GM12878 (cell line): ENCODE results near the gene NUP210L. TPM values are rescaled to one million over a fixed set of nuclear protein-coding genes. Genes with fewer than 3 reads are reported as not detected.

Source experiments
- ATAC-seq: fragments of 200-7000 bp; cut with Tn5 transposase; 3 replicates; pipeline ENCODE4 v1.9.1; 2020; ENCODE audit warnings: mild to moderate bottlenecking, moderate library complexity
- BruUV-seq: library from RNA; stranded (reverse); fragments of 400-500 nt; replicated peaks from 2 replicates; lab custom pipeline; 2021; lab: Mats Ljungman, UMichigan
- CTCF ChIA-PET: fragments of 300-600 bp; sonication (Branson Sonifier 250); formaldehyde crosslinking; extraction: SDS; loops from one replicate; lab custom pipeline; 2021; ENCODE audit warnings: inconsistent platforms; lab: Yijun Ruan, JAX
- POLR2A ChIA-PET: fragments of 350-600 bp; formaldehyde crosslinking; extraction: SDS; loops from one replicate; lab custom pipeline; 2021; ENCODE audit warnings: inconsistent platforms; lab: Charles Lee
- RAD21 ChIA-PET: fragments of 300-600 bp; sonication (Branson Sonifier 250); formaldehyde crosslinking; loops from one replicate; lab custom pipeline; 2023; ENCODE audit warnings: antibody characterized with exemption; ENCODE audit not compliant: unreplicated experiment; lab: Charles Lee
- SMC1A ChIA-PET: fragments of 300-600 bp; sonication (Branson Sonifier 250); formaldehyde crosslinking; loops from one replicate; lab custom pipeline; 2023; ENCODE audit not compliant: unreplicated experiment, uncharacterized antibody; lab: Charles Lee
- DNase-seq: peaks from one replicate; pipeline ENCODE4 v3.0.0-alpha.2; 2011; ENCODE audit warnings: low read depth, low spot score
- FAIRE-seq: peaks from 3 replicates; lab custom pipeline; 2011; peaks lifted over from hg19 to GRCh38; lab: Jason Lieb, UNC
- H2AFZ ChIP-seq: 2 replicates; pipeline ENCODE4 v1.6.0; 2011; ENCODE audit warnings: low read depth, low read length, control low read depth; ENCODE audit not compliant: control insufficient read depth
- H3K27ac ChIP-seq: 2 replicates; pipeline ENCODE4 v1.5.1; 2011; ENCODE audit warnings: control low read depth; ENCODE audit not compliant: control insufficient read depth, insufficient read depth
- H3K27me3 ChIP-seq, 2 experiments: replicated peaks in 1 of 2; 2 replicates each; pipeline versions ENCODE4 v1.6.0 to v1.6.1; 2011; ENCODE audit warnings: low read length in 1 of 2; ENCODE audit not compliant: control insufficient read depth in 2 of 2, insufficient read depth in 2 of 2
- H3K36me3 ChIP-seq, 2 experiments: 2 replicates each; pipeline ENCODE4 v1.5.1; 2011; ENCODE audit warnings: low read length in 1 of 2; ENCODE audit not compliant: control insufficient read depth in 2 of 2, insufficient read depth in 2 of 2
- H3K4me1 ChIP-seq: 2 replicates; pipeline ENCODE4 v1.6.1; 2011; ENCODE audit warnings: mild to moderate bottlenecking, low read length, moderate library complexity, mixed read lengths; ENCODE audit not compliant: control insufficient read depth, insufficient read depth
- H3K4me2 ChIP-seq: 2 replicates; pipeline ENCODE4 v1.6.0; 2011; ENCODE audit warnings: control low read depth; ENCODE audit not compliant: control insufficient read depth, insufficient read depth
- H3K4me3 ChIP-seq: fragments of 200-600 bp; sonication (generic); 2 replicates; pipeline ENCODE4 v1.5.1; 2016
- H3K79me2 ChIP-seq: 2 replicates; pipeline ENCODE4 v1.6.0; 2011; ENCODE audit warnings: low read length; ENCODE audit not compliant: control insufficient read depth, insufficient read depth
- H3K9ac ChIP-seq: 2 replicates; pipeline ENCODE4 v1.8.0; 2011; ENCODE audit warnings: low read length, control low read depth, mixed read lengths; ENCODE audit not compliant: control insufficient read depth, insufficient read depth
- H3K9me3 ChIP-seq: replicated peaks from 3 replicates; pipeline ENCODE4 v1.5.1; 2011; ENCODE audit warnings: mild to moderate bottlenecking, low read length; ENCODE audit not compliant: control insufficient read depth, insufficient read depth
- H4K20me1 ChIP-seq: 2 replicates; pipeline ENCODE4 v1.6.0; 2011; ENCODE audit not compliant: control insufficient read depth, insufficient read depth
- E2F8 ChIP-seq: fragments of 450-650 bp; IDR thresholded peaks from 2 replicates; pipeline ENCODE4 v1.6.1; 2018; ENCODE audit warnings: mild to moderate bottlenecking, low read depth, moderate library complexity; ENCODE audit not compliant: partially characterized antibody
- IKZF2 ChIP-seq, 2 experiments: fragments of 450-650 bp; IDR thresholded peaks; 2 replicates each; pipeline ENCODE4 v1.6.1; 2017; ENCODE audit warnings: mild to moderate bottlenecking in 2 of 2, moderate library complexity in 2 of 2
- NFIC ChIP-seq: IDR thresholded peaks from 2 replicates; pipeline ENCODE4 v1.6.1; 2012; ENCODE audit warnings: low read depth, mild to moderate bottlenecking, inconsistent platforms, low read length, moderate library complexity
- POLR2A ChIP-seq: IDR thresholded peaks from 2 replicates; pipeline ENCODE4 v1.6.1; 2011; ENCODE audit warnings: low read depth, mild to moderate bottlenecking, low read length
- RELB ChIP-seq: fragments of 450-650 bp; IDR thresholded peaks from 2 replicates; pipeline ENCODE4 v1.6.1; 2017; ENCODE audit warnings: low read depth, mild to moderate bottlenecking, moderate library complexity
- SMAD1 ChIP-seq: fragments of 450-650 bp; IDR thresholded peaks from 2 replicates; pipeline ENCODE4 v1.6.1; 2018; ENCODE audit warnings: mild to moderate bottlenecking, low read depth; ENCODE audit not compliant: partially characterized antibody
- TARDBP ChIP-seq: IDR thresholded peaks from 2 replicates; pipeline ENCODE4 v1.6.1; 2016; ENCODE audit warnings: borderline replicate concordance
- ZBTB11 ChIP-seq: fragments of 450-650 bp; formaldehyde crosslinking; IDR thresholded peaks from 2 replicates; pipeline ENCODE4 v1.5.0; 2022; ENCODE audit warnings: mild to moderate bottlenecking, missing genetic modification characterization
- ZNF384 ChIP-seq: IDR thresholded peaks from 2 replicates; pipeline ENCODE4 v1.6.1; 2012; ENCODE audit warnings: low read depth, mild to moderate bottlenecking, low read length, improper control_type of control experiment, borderline replicate concordance
- WGBS: methylation state at CpG from one replicate; pipeline ENCODE4 v1.1.6; 2016; ENCODE audit warnings: low lambda C conversion rate; ENCODE audit not compliant: insufficient replicate concordance, insufficient coverage; ENCODE audit errors: missing lambda C conversion rate; 5-methylcytosine and 5-hydroxymethylcytosine counted together
- in situ Hi-C: fragments of 300-500 bp; cut with MboI; formaldehyde crosslinking; loops from 9 replicates; pipeline ENCODE4 v1.14.3; 2018; ENCODE audit warnings: mixed read lengths
- intact Hi-C: fragments of 100-400 bp; cut with micrococcal nuclease; formaldehyde crosslinking; loops from one replicate; pipeline ENCODE4 v1.14.2; 2022; ENCODE audit not compliant: unreplicated experiment
- polyA plus RNA-seq, 11 experiments: library from polyadenylated mRNA; depleted of rRNA in 4 of 11; unstranded in 6 of 11; stranded (reverse) in 5 of 11; fragments of >200 nt; fragmentation: Nextera tagmentation in 4 of 11; fragmentation: Illumina TruSeq in 1 of 11; extraction: Ambion mirVana in 4 of 11; extraction: Trizol in 1 of 11; gene quantifications; 1 replicate in 1 of 11; 2 replicates in 10 of 11; pipeline versions ENCODE4 v1.2.1 to v1.2.3, GENCODE V29; 2011 to 2016; ENCODE audit warnings: inconsistent platforms in 2 of 11, missing spikeins in 2 of 11, low read depth in 1 of 11
- total RNA-seq, 4 experiments: library from RNA; depleted of rRNA in 3 of 4; stranded (reverse); fragments of >200 nt in 3 of 4; fragmentation: Illumina TruSeq in 1 of 4; extraction: Trizol in 1 of 4; gene quantifications; 2 replicates each; pipeline versions ENCODE4 v1.2.1 to v1.2.3, GENCODE V29; 2013 to 2021
- TF ChIP-seq, protein P1 (sequence below): fragments of 450-650 bp; IDR thresholded peaks from 2 replicates; pipeline ENCODE4 v1.6.1; 2017; ENCODE audit warnings: mild to moderate bottlenecking, moderate library complexity

Gene NUP210L
- total and polyA plus RNA-seq, 10 of the 15 experiments (the other 5 are each of a cell fraction or from before 2014, with no cell fraction given): 0.04 to 0.08 (median 0.07) TPM; not detected in 7

DNA sequence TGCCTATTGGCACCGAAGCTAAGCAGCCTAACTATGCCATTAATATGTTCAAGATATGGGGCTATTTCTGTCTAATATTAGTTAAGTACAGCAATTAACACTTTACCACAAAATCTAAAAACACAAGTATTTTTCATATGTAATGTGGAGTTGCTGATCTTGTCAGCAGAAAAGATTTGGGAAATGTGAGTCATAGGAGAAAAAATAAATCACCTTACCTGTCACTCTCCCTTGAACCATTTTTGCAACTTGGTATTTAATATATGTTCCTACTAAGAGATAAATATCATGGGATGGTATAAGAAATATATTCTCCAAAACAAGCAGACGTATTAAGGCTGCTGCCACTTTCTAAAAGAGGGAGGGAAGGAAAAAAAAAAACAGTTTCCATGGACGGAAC is 17.0 kb downstream of the NUP210L start (continued):
- no peak for TF ChIP-seq ZBTB11 (CRISPR knock-in tag)

- FAIRE-seq (no peak), ATAC-seq (no peak), DNase-seq (no peak)
- SMC1A ChIA-PET: interaction anchor here (0.6 kb wide), 1 partner anchor 219 kb away, joined by 3 read pairs; no protein-coding TSS in a partner anchor
- POLR2A ChIA-PET: no interaction called here
- Histone ChIP-seq H3K4me1 (no peaks in the 10 kb centered on the region; the same call in 1 of the 2 replicates), H4K20me1 (no peaks in the 10 kb centered on the region), H3K27me3 (no peaks in the 10 kb centered on the region), H2AFZ (no peak overlapping the region), H3K4me3 (no peak overlapping the region), H3K36me3 (no peaks in the 10 kb centered on the region), H3K79me2 (no peaks in the 10 kb centered on the region), H3K9ac (no peak overlapping the region), H3K27ac (no peak overlapping the region), H3K4me2 (no peak overlapping the region), H3K9me3 (no peaks in the 10 kb centered on the region)
- intact Hi-C loops (no loop called here), in situ Hi-C loops (no loop called here)
- WGBS: 93% methylated on average over 2 of the region's 2 CpGs
- CTCF ChIA-PET: interaction anchor here (0.6 kb wide), 1 partner anchor 116 kb away, joined by 5 read pairs; no protein-coding TSS in a partner anchor
- RAD21 ChIA-PET: no interaction called here
- no TSS peak for BruUV-seq
- TF ChIP-seq NFIC (no peak), TARDBP (no peak), IKZF2 (IDR thresholded peaks at IDR 0.05) (no peak), SMAD1 (no peak), POLR2A (no peak), E2F8 (no peak), ZNF384 (no peak), RELB (no peak)
- TF ChIP-seq, protein P1, sequence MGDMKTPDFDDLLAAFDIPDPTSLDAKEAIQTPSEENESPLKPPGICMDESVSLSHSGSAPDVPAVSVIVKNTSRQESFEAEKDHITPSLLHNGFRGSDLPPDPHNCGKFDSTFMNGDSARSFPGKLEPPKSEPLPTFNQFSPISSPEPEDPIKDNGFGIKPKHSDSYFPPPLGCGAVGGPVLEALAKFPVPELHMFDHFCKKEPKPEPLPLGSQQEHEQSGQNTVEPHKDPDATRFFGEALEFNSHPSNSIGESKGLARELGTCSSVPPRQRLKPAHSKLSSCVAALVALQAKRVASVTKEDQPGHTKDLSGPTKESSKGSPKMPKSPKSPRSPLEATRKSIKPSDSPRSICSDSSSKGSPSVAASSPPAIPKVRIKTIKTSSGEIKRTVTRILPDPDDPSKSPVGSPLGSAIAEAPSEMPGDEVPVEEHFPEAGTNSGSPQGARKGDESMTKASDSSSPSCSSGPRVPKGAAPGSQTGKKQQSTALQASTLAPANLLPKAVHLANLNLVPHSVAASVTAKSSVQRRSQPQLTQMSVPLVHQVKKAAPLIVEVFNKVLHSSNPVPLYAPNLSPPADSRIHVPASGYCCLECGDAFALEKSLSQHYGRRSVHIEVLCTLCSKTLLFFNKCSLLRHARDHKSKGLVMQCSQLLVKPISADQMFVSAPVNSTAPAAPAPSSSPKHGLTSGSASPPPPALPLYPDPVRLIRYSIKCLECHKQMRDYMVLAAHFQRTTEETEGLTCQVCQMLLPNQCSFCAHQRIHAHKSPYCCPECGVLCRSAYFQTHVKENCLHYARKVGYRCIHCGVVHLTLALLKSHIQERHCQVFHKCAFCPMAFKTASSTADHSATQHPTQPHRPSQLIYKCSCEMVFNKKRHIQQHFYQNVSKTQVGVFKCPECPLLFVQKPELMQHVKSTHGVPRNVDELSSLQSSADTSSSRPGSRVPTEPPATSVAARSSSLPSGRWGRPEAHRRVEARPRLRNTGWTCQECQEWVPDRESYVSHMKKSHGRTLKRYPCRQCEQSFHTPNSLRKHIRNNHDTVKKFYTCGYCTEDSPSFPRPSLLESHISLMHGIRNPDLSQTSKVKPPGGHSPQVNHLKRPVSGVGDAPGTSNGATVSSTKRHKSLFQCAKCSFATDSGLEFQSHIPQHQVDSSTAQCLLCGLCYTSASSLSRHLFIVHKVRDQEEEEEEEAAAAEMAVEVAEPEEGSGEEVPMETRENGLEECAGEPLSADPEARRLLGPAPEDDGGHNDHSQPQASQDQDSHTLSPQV: no peak
These were observed 21.6 kb downstream of the NUP210L start for GRCh38 chr1:154133256-154133655.
